Skeletal muscle tissue (tissue), 4 donors: ENCODE data around the gene DLX3. TPM values are rescaled to one million over a fixed set of nuclear protein-coding genes. Genes with fewer than 3 reads are reported as not detected.
"Not testable (repeated sequence)": the region's sequence is repeated elsewhere in the genome, so short reads cannot be mapped to it uniquely, and the experiment has no call there.

ENCODE experiments used
- H3K27ac ChIP-seq: one replicate; pipeline ENCODE4 v1.7.0; 2013; ENCODE audit warnings: mild to moderate bottlenecking, low read depth, low read length, inconsistent platforms
- H3K27me3 ChIP-seq, 3 donors: one replicate each; pipeline ENCODE4 v1.7.0; 2013; ENCODE audit warnings: low read length in 3 of 3; ENCODE audit not compliant: control insufficient read depth in 3 of 3, insufficient read depth in 3 of 3
- H3K36me3 ChIP-seq, 3 donors: one replicate each; pipeline ENCODE4 v1.7.0; 2013; ENCODE audit warnings: low read length in 3 of 3; ENCODE audit not compliant: control insufficient read depth in 3 of 3, insufficient read depth in 3 of 3
- H3K4me1 ChIP-seq, 3 donors: one replicate each; pipeline ENCODE4 v1.7.0; 2013; ENCODE audit warnings: low read length in 3 of 3, mild to moderate bottlenecking in 3 of 3; ENCODE audit not compliant: control insufficient read depth in 3 of 3, insufficient read depth in 3 of 3
- H3K4me3 ChIP-seq, 3 donors: one replicate each; pipeline ENCODE4 v1.7.0; 2013; ENCODE audit warnings: low read length in 3 of 3
- H3K9ac ChIP-seq, 3 donors: one replicate each; pipeline ENCODE4 v1.7.0; 2013; ENCODE audit warnings: low read length in 3 of 3, mild to moderate bottlenecking in 3 of 3, moderate library complexity in 2 of 3, low read depth in 1 of 3
- H3K9me3 ChIP-seq, 3 donors: one replicate each; pipeline ENCODE4 v1.7.0; 2013; ENCODE audit warnings: low read length in 3 of 3; ENCODE audit not compliant: control insufficient read depth in 3 of 3
- total RNA-seq: library from RNA; depleted of rRNA; stranded (reverse); fragments of >200 nt; gene quantifications from one replicate; pipeline ENCODE4 v1.2.3, GENCODE V29; 2014
- donor health status: Osteomylitis.

DLX3 gene
- not detected for total RNA-seq

- Histone ChIP-seq H3K9me3 (no peaks in the 10 kb centered on the region), H3K27me3 (peaks cover 79 to 89% (median 85%) of the 10 kb centered on the region in 3 donors), H3K4me3 (peak within 1 kb of the TSS; percentile 5 to 50 (median 45)), H3K9ac (peak within 1 kb of the TSS in 2 of 3 donors; percentile 11 to 25), H3K27ac (no peak within 1 kb of the TSS), H3K4me1 (peaks cover 18 to 39% (median 29%) of the 10 kb centered on the region in 3 donors), H3K36me3 (no peaks in the 10 kb centered on the region)
These were observed at the start of gene DLX3 for GRCh38 chr17:49995055-49995738. TSS of gene DLX3 (minus strand) at chr17:49995224. CDS start at chr17:49994998, 226 bp downstream.

- peaks cover 24 to 35% (median 33%) of the 10 kb centered on the region in 3 donors for H3K4me1 ChIP-seq
- H3K4me3 ChIP-seq: no peak overlapping the region
- H3K36me3 ChIP-seq: no peaks in the 10 kb centered on the region
- H3K9ac ChIP-seq: no peak overlapping the region
- H3K9me3 ChIP-seq: no peaks in the 10 kb centered on the region
- no peak overlapping the region for H3K27ac ChIP-seq
- no peaks in the 10 kb centered on the region for H3K27me3 ChIP-seq
These were observed 49.5 kb upstream of the DLX3 start for GRCh38 chr17:50044483-50044882.

GRCh38 chr17:50043290-50044148, 48.5 kb upstream of the DLX3 start:
- H3K9me3 ChIP-seq: no peaks in the 10 kb centered on the region
- H3K4me1 ChIP-seq: peaks cover 24 to 35% (median 33%) of the 10 kb centered on the region in 3 donors
- peak overlapping the region; percentile 3 for H3K27ac ChIP-seq
- peak overlapping the region in 1 of 3 donors; percentile 8 for H3K9ac ChIP-seq
- H3K4me3 ChIP-seq: no peak overlapping the region
- no peaks in the 10 kb centered on the region for H3K36me3 ChIP-seq
- no peaks in the 10 kb centered on the region for H3K27me3 ChIP-seq

- no peaks in the 10 kb centered on the region for H3K27me3 ChIP-seq
- H3K36me3 ChIP-seq: no peaks in the 10 kb centered on the region
- no peak overlapping the region for H3K4me3 ChIP-seq
- H3K4me1 ChIP-seq: peaks cover 24 to 28% (median 24%) of the 10 kb centered on the region in 3 donors
- no peaks in the 10 kb centered on the region for H3K9me3 ChIP-seq
- H3K9ac ChIP-seq: no peak overlapping the region
- no peak overlapping the region for H3K27ac ChIP-seq
These were observed 47.2 kb upstream of the DLX3 start for GRCh38 chr17:50042211-50042610.

GRCh38 chr17:50040496-50040895, 45.5 kb upstream of the DLX3 start:
- peaks cover 20 to 23% (median 22%) of the 10 kb centered on the region in 3 donors for H3K4me1 ChIP-seq
- not testable (repeated sequence) for H3K27me3 ChIP-seq, H3K27ac ChIP-seq, H3K9me3 ChIP-seq, H3K36me3 ChIP-seq, H3K9ac ChIP-seq, H3K4me3 ChIP-seq

- Histone ChIP-seq H3K4me1 (peaks cover 6 to 9% (median 8%) of the 10 kb centered on the region in 3 donors), H3K27ac (no peak overlapping the region), H3K4me3 (no peak overlapping the region), H3K27me3 (no peaks in the 10 kb centered on the region), H3K9me3 (no peaks in the 10 kb centered on the region), H3K36me3 (no peaks in the 10 kb centered on the region), H3K9ac (no peak overlapping the region)
These were observed 44.0 kb upstream of the DLX3 start for GRCh38 chr17:50039058-50039457.

GRCh38 chr17:50037321-50038107, 42.5 kb upstream of the DLX3 start:
- H3K27ac ChIP-seq: no peak overlapping the region

GRCh38 chr17:50036455-50037261, 41.6 kb upstream of the DLX3 start:
- Histone ChIP-seq H3K4me1 (peaks cover 0 to 3% (median 0%) of the 10 kb centered on the region in 3 donors), H3K4me3 (no peak overlapping the region), H3K27me3 (no peaks in the 10 kb centered on the region), H3K27ac (no peak overlapping the region), H3K36me3 (no peaks in the 10 kb centered on the region), H3K9me3 (no peaks in the 10 kb centered on the region), H3K9ac (no peak overlapping the region)

More at GRCh38 chr17:50037321-50038107, 42.5 kb upstream of the DLX3 start:
- no peaks in the 10 kb centered on the region for H3K27me3 ChIP-seq
- peaks cover 0 to 3% (median 0%) of the 10 kb centered on the region in 3 donors for H3K4me1 ChIP-seq
- no peaks in the 10 kb centered on the region for H3K9me3 ChIP-seq
- no peaks in the 10 kb centered on the region for H3K36me3 ChIP-seq
- no peak overlapping the region for H3K4me3 ChIP-seq
- H3K9ac ChIP-seq: no peak overlapping the region

GRCh38 chr17:50035945-50036344, 40.9 kb upstream of the DLX3 start:
- no peak overlapping the region for H3K4me3 ChIP-seq
- H3K4me1 ChIP-seq: peaks cover 0 to 3% (median 0%) of the 10 kb centered on the region in 3 donors
- H3K27ac ChIP-seq: no peak overlapping the region
- no peak overlapping the region for H3K9ac ChIP-seq
- H3K36me3 ChIP-seq: no peaks in the 10 kb centered on the region
- H3K9me3 ChIP-seq: no peaks in the 10 kb centered on the region
- no peaks in the 10 kb centered on the region for H3K27me3 ChIP-seq
